Hepatocyte (in vitro differentiated cells): ENCODE data around the gene DCC.

ENCODE experiments used
- EZH2 ChIP-seq: fragments of 200-600 bp; sonication (generic); IDR thresholded peaks from 2 replicates; pipeline ENCODE4 v1.6.1; 2016; ENCODE audit warnings: antibody characterized with exemption, mild to moderate bottlenecking, borderline replicate concordance
- EZH2phosphoT487 ChIP-seq: fragments of 200-600 bp; sonication (generic); IDR thresholded peaks from one replicate; pipeline ENCODE4 v1.6.1; 2018; ENCODE audit warnings: antibody characterized with exemption, mild to moderate bottlenecking, low read depth, moderate library complexity; ENCODE audit not compliant: unreplicated experiment, severe bottlenecking
- TF ChIP-seq, protein P1 (sequence below): fragments of 200-600 bp; sonication (generic); IDR thresholded peaks from 2 replicates; pipeline ENCODE4 v1.5.1; 2016; ENCODE audit warnings: antibody characterized with exemption, mild to moderate bottlenecking; ENCODE audit not compliant: poor library complexity

- TF ChIP-seq, protein P1, sequence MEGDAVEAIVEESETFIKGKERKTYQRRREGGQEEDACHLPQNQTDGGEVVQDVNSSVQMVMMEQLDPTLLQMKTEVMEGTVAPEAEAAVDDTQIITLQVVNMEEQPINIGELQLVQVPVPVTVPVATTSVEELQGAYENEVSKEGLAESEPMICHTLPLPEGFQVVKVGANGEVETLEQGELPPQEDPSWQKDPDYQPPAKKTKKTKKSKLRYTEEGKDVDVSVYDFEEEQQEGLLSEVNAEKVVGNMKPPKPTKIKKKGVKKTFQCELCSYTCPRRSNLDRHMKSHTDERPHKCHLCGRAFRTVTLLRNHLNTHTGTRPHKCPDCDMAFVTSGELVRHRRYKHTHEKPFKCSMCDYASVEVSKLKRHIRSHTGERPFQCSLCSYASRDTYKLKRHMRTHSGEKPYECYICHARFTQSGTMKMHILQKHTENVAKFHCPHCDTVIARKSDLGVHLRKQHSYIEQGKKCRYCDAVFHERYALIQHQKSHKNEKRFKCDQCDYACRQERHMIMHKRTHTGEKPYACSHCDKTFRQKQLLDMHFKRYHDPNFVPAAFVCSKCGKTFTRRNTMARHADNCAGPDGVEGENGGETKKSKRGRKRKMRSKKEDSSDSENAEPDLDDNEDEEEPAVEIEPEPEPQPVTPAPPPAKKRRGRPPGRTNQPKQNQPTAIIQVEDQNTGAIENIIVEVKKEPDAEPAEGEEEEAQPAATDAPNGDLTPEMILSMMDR: no peak
- TF ChIP-seq EZH2 (no peak), EZH2phosphoT487 (no peak)
Observed at GRCh38 chr18:52615321-52615720, 275.3 kb downstream of the DCC start.
